H9 (cell line): ENCODE data around the gene DENND1A. TPM values are rescaled to one million over a fixed set of nuclear protein-coding genes. Genes with fewer than 3 reads are reported as not detected.
A peak's percentile ranks its signal among the peaks of the same experiment; 100 is the strongest.

Source experiments
- DNase-seq: peaks from one replicate; pipeline ENCODE4 v3.0.0-alpha.2; 2017
- H2AFZ ChIP-seq: one replicate; pipeline ENCODE4 v1.6.1; 2013; ENCODE audit warnings: mild to moderate bottlenecking, low read length, control low read depth, moderate library complexity
- H2AK5ac ChIP-seq: 2 replicates; pipeline ENCODE4 v1.6.1; 2013; ENCODE audit warnings: low read length, control low read depth, mixed read lengths; ENCODE audit not compliant: insufficient read length
- H2BK120ac ChIP-seq: one replicate; pipeline ENCODE4 v1.6.1; 2013; ENCODE audit warnings: low read depth, mild to moderate bottlenecking, low read length, control low read depth, inconsistent platforms; ENCODE audit not compliant: poor library complexity, severe bottlenecking
- H2BK12ac ChIP-seq: 2 replicates; pipeline ENCODE4 v1.6.1; 2013; ENCODE audit warnings: low read length, control low read depth, mixed read lengths, low read depth; ENCODE audit not compliant: insufficient read length
- H2BK15ac ChIP-seq: 2 replicates; pipeline ENCODE4 v1.6.1; 2013; ENCODE audit warnings: low read depth, low read length, control low read depth
- H2BK20ac ChIP-seq: one replicate; pipeline ENCODE4 v1.6.1; 2013; ENCODE audit warnings: low read depth, mild to moderate bottlenecking, low read length, control low read depth, inconsistent platforms; ENCODE audit not compliant: poor library complexity, severe bottlenecking
- H2BK5ac ChIP-seq: 2 replicates; pipeline ENCODE4 v1.6.1; 2013; ENCODE audit warnings: low read length, control low read depth, mixed read lengths; ENCODE audit not compliant: insufficient read length
- H3K14ac ChIP-seq: 2 replicates; pipeline ENCODE4 v1.6.1; 2013; ENCODE audit warnings: low read length, control low read depth; ENCODE audit not compliant: insufficient read depth
- H3K18ac ChIP-seq: 2 replicates; pipeline ENCODE4 v1.6.1; 2013; ENCODE audit warnings: low read depth, mild to moderate bottlenecking, mixed read lengths, low read length, control low read depth; ENCODE audit not compliant: insufficient read length
- H3K23ac ChIP-seq: 2 replicates; pipeline ENCODE4 v1.6.1; 2013; ENCODE audit warnings: low read length, control low read depth, mixed read lengths, low read depth; ENCODE audit not compliant: insufficient read length
- H3K23me2 ChIP-seq: 2 replicates; pipeline ENCODE4 v1.6.1; 2013; ENCODE audit warnings: low read depth, mild to moderate bottlenecking, mixed read lengths, low read length, control low read depth; ENCODE audit not compliant: insufficient read length, poor library complexity, severe bottlenecking
- H3K27ac ChIP-seq: 2 replicates; pipeline ENCODE4 v1.5.1; 2013; ENCODE audit warnings: low read length, control low read depth, mixed read lengths, low read depth; ENCODE audit not compliant: insufficient read length
- H3K27me3 ChIP-seq: 2 replicates; pipeline ENCODE4 v1.6.1; 2013; ENCODE audit warnings: low read length, control low read depth, inconsistent platforms; ENCODE audit not compliant: insufficient read depth
- H3K4ac ChIP-seq: 2 replicates; pipeline ENCODE4 v1.6.1; 2013; ENCODE audit warnings: low read depth, mild to moderate bottlenecking, control low read depth, inconsistent platforms, low read length, moderate library complexity
- H3K4me1 ChIP-seq: 2 replicates; pipeline ENCODE4 v1.6.1; 2013; ENCODE audit warnings: low read length, control low read depth, inconsistent platforms; ENCODE audit not compliant: insufficient read depth
- H3K4me2 ChIP-seq: 2 replicates; pipeline ENCODE4 v1.6.1; 2013; ENCODE audit warnings: low read length, control low read depth, mixed read lengths; ENCODE audit not compliant: insufficient read length, insufficient read depth
- H3K56ac ChIP-seq: 2 replicates; pipeline ENCODE4 v1.6.1; 2013; ENCODE audit warnings: low read depth, mild to moderate bottlenecking, mixed read lengths, low read length, control low read depth; ENCODE audit not compliant: insufficient read length
- H3K79me1 ChIP-seq: 2 replicates; pipeline ENCODE4 v1.6.1; 2013; ENCODE audit warnings: low read depth, mild to moderate bottlenecking, moderate library complexity, low read length, control low read depth, inconsistent platforms; ENCODE audit not compliant: insufficient read depth, poor library complexity, severe bottlenecking
- H3K79me2 ChIP-seq: 2 replicates; pipeline ENCODE4 v1.6.1; 2013; ENCODE audit warnings: low read length, control low read depth, inconsistent platforms; ENCODE audit not compliant: insufficient read depth
- H3K9ac ChIP-seq: 2 replicates; pipeline ENCODE4 v1.6.1; 2013; ENCODE audit warnings: low read length, control low read depth, mixed read lengths; ENCODE audit not compliant: insufficient read length; ENCODE audit errors: extremely low read depth
- H3K9me3 ChIP-seq: one replicate; pipeline ENCODE4 v1.6.1; 2013; ENCODE audit warnings: low read depth, low read length, inconsistent platforms; ENCODE audit not compliant: control insufficient read depth
- H3T11ph ChIP-seq: one replicate; pipeline ENCODE4 v1.6.1; 2013; ENCODE audit warnings: mild to moderate bottlenecking, low read length, control low read depth, inconsistent platforms
- H4K20me1 ChIP-seq: one replicate; pipeline ENCODE4 v1.6.1; 2013; ENCODE audit not compliant: control insufficient read depth, insufficient read length, insufficient read depth
- H4K5ac ChIP-seq: 2 replicates; pipeline ENCODE4 v1.6.1; 2013; ENCODE audit warnings: low read depth, mild to moderate bottlenecking, mixed read lengths, low read length, control low read depth; ENCODE audit not compliant: insufficient read length
- H4K8ac ChIP-seq: replicated peaks from 2 replicates; pipeline ENCODE4 v1.6.1; 2013; ENCODE audit warnings: low read length, control low read depth, mixed read lengths, low read depth; ENCODE audit not compliant: insufficient read length
- H4K91ac ChIP-seq: 2 replicates; pipeline ENCODE4 v1.6.1; 2013; ENCODE audit warnings: low read depth, mild to moderate bottlenecking, moderate library complexity, mixed read lengths, low read length, control low read depth; ENCODE audit not compliant: insufficient read length
- H3K27ac Mint-ChIP-seq, 3 experiments: 2 replicates in 2 of 3; 3 replicates in 1 of 3; pipeline ENCODE4 v1.8.0; 2020 to 2021; ENCODE audit warnings: mixed read lengths in 3 of 3, mild to moderate bottlenecking in 1 of 3, moderate library complexity in 1 of 3
- H3K27me3 Mint-ChIP-seq: 2 replicates; pipeline ENCODE4 v1.8.0; 2021; ENCODE audit warnings: low read depth, mild to moderate bottlenecking, moderate library complexity, mixed read lengths
- H3K36me3 Mint-ChIP-seq, 3 experiments: 2 replicates in 2 of 3; 3 replicates in 1 of 3; pipeline ENCODE4 v1.8.0; 2020 to 2021; ENCODE audit warnings: low read depth in 3 of 3, mixed read lengths in 3 of 3; ENCODE audit not compliant: insufficient read depth in 1 of 3
- H3K4me1 Mint-ChIP-seq, 2 experiments: 2 replicates each; pipeline ENCODE4 v1.8.0; 2020; ENCODE audit warnings: mixed read lengths in 2 of 2
- H3K4me3 Mint-ChIP-seq, 2 experiments: 2 replicates in 1 of 2; 3 replicates in 1 of 2; pipeline ENCODE4 v1.8.0; 2020 to 2021; ENCODE audit warnings: mild to moderate bottlenecking in 2 of 2, mixed read lengths in 2 of 2, moderate library complexity in 1 of 2
- H3K9me3 Mint-ChIP-seq, 2 experiments: 2 replicates in 1 of 2; 3 replicates in 1 of 2; pipeline ENCODE4 v1.8.0; 2020; ENCODE audit warnings: mild to moderate bottlenecking in 2 of 2, mixed read lengths in 2 of 2, moderate library complexity in 1 of 2
- CTCF ChIP-seq: fragments of 200-600 bp; sonication (generic); conservative IDR thresholded peaks from 3 replicates; pipeline ENCODE4 v1.8.0; 2021; ENCODE audit warnings: antibody characterized with exemption, mild to moderate bottlenecking
- WGBS: extraction: QIAGEN DNeasy Blood & Tissue Kit; methylation state at CpG from one replicate; pipeline ENCODE4 v1.1.7; 2013; ENCODE audit warnings: missing lambda C conversion rate, low lambda C conversion rate, mixed read lengths; ENCODE audit not compliant: insufficient read length; ENCODE audit errors: extremely low coverage; 5-methylcytosine and 5-hydroxymethylcytosine counted together
- total RNA-seq: library from RNA; stranded (reverse); gene quantifications from 2 replicates; pipeline ENCODE4 v1.2.1, GENCODE V29; 2021

Gene DENND1A
- total RNA-seq, 1 experiment from 2014 or later = 20.4 TPM

GRCh38 chr9:123518338-123518737 lies 411.6 kb downstream of the DENND1A start:
- no CpG with 5 or more reads among the region's 1 CpG for WGBS
- no peak overlapping the region for H2BK5ac ChIP-seq
- H3K14ac ChIP-seq = no peak overlapping the region
- no peak overlapping the region for H3K56ac ChIP-seq
- H2AFZ ChIP-seq = no peak overlapping the region
- no peak overlapping the region for H4K91ac ChIP-seq
- no peak overlapping the region for H2BK15ac ChIP-seq
- H2BK12ac ChIP-seq = no peak overlapping the region
- H3K4me2 ChIP-seq = no peak overlapping the region
- peaks cover 2 to 12% of the 10 kb centered on the region in 2 experiments; a peak in 3 of 4 replicates for H3K4me1 Mint-ChIP-seq
- no peaks in the 10 kb centered on the region for H3K4me1 ChIP-seq
- peak overlapping the region in 1 of 3 experiments; percentile 92; a peak in 1 of 7 replicates for H3K27ac Mint-ChIP-seq
- H3K23me2 ChIP-seq = no peaks in the 10 kb centered on the region
- no peaks in the 10 kb centered on the region for H3K79me1 ChIP-seq
- no peak overlapping the region for H3K4me3 Mint-ChIP-seq
- H3K27me3 ChIP-seq = no peaks in the 10 kb centered on the region
- H4K5ac ChIP-seq = no peak overlapping the region
- H3K27ac ChIP-seq = no peak overlapping the region
- no peak overlapping the region for H3K18ac ChIP-seq
- no peak overlapping the region for H2AK5ac ChIP-seq
- no peaks in the 10 kb centered on the region for H3K79me2 ChIP-seq
- H4K20me1 ChIP-seq = no peaks in the 10 kb centered on the region
- no peaks in the 10 kb centered on the region for H3K27me3 Mint-ChIP-seq
- no peak overlapping the region for H2BK20ac ChIP-seq
- no peaks in the 10 kb centered on the region; a peak in 1 of 7 replicates for H3K36me3 Mint-ChIP-seq
- H3K4ac ChIP-seq = no peak overlapping the region
- TF ChIP-seq CTCF = no peak
- H3K9me3 Mint-ChIP-seq = no peaks in the 10 kb centered on the region; a peak in 1 of 5 replicates
- no peak for DNase-seq
- no peaks in the 10 kb centered on the region for H3K9me3 ChIP-seq
- no peak overlapping the region for H2BK120ac ChIP-seq
- no peak overlapping the region for H3K23ac ChIP-seq
- no peak overlapping the region for H3T11ph ChIP-seq
- no peak overlapping the region for H3K9ac ChIP-seq
- no peak overlapping the region for H4K8ac ChIP-seq
